Retinal pigment epithelial cell (primary cell): ENCODE results near the gene PGD.
A peak's percentile ranks its signal among the peaks of the same experiment; 100 is the strongest.
"Not testable (repeated sequence)": the region's sequence is repeated elsewhere in the genome, so short reads cannot be mapped to it uniquely, and the experiment has no call there.

ENCODE experiments used
- DNase-seq: peaks from one replicate; pipeline ENCODE4 v3.0.0-alpha.2; 2010; ENCODE audit warnings: low read depth
- H3K4me3 ChIP-seq: 2 replicates; pipeline ENCODE4 v1.5.1; 2011; ENCODE audit warnings: mild to moderate bottlenecking, low read length, control low read depth, moderate library complexity
- TF ChIP-seq, protein P1 (sequence below): conservative IDR thresholded peaks from 2 replicates; pipeline ENCODE4 v1.5.1; 2011; ENCODE audit warnings: low read depth, low read length, control low read depth, inconsistent platforms

Gene PGD

DNA sequence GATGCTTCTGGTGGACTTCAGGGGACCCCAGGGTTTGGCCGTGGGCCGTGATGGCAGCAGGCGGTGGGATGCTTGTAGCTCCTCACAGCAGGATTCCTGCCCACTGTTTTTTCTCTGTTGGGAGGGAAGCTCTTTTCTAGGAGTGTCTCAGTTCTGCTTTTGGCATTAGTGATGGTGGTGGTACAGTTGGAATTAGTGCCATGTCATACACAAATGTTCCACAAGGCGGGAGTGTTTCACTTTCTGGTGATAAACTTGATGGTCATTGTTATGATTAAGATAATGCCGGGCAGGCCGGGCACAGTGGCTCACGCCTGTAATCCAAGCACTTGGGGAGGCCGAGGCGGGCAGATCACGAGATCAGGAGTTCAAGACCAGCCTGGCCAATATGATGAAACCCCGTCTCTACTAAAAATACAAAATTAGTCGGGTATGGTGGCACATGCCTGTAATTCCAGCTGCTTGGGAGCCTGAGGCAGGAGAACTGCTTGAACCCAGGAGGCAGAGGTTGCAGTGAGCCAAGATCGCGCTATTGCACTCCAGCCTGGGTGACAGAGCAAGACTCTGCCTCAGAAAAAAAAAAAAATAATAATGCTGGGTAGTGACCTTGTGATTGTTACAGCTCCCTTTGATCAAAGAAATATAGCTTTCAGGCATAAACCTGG, 21.4 kb upstream of the PGD start:
- TF ChIP-seq, protein P1, sequence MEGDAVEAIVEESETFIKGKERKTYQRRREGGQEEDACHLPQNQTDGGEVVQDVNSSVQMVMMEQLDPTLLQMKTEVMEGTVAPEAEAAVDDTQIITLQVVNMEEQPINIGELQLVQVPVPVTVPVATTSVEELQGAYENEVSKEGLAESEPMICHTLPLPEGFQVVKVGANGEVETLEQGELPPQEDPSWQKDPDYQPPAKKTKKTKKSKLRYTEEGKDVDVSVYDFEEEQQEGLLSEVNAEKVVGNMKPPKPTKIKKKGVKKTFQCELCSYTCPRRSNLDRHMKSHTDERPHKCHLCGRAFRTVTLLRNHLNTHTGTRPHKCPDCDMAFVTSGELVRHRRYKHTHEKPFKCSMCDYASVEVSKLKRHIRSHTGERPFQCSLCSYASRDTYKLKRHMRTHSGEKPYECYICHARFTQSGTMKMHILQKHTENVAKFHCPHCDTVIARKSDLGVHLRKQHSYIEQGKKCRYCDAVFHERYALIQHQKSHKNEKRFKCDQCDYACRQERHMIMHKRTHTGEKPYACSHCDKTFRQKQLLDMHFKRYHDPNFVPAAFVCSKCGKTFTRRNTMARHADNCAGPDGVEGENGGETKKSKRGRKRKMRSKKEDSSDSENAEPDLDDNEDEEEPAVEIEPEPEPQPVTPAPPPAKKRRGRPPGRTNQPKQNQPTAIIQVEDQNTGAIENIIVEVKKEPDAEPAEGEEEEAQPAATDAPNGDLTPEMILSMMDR, result peak; percentile 80
- not testable (repeated sequence) for H3K4me3 ChIP-seq, DNase-seq

DNA sequence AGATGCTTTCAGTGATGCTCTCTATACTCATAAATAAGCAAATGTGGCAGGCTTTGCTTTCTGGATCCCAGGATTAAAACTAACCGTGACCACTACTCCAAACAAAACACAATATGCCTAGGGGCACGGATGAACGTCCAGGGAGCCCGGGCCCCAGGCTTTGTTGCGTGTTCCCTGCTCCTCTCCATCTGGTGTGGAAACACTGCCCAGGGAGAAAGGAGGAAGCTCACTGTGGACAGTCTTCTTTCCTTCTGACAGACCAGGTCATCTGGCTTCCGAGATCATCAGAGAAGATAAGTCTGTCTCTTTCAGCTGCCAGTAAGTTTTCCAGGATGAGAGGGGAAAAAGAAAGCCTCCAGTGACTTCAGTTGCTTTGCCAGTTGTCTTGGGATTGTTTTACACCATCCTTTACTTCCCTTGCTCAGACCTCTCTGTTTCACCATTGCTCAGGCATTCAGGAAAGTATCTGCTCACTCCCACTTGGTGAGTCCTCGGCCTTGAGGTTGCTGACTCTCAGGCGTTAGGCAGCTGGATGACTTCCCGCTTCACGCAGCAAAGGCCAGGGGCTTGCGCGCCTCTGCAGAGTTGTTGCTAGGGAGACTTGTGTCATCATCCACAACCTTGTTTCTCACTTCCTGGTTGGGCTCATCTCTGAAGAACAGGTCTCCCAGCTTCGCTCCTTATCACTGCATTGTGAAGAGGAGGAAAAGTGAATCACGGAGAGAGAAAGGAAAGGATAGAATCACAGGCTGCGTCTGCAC, 20.6 kb upstream of the PGD start:
- no peak overlapping the region for H3K4me3 ChIP-seq
- TF ChIP-seq, protein P1, result no peak
- DNase-seq, result no peak

DNA sequence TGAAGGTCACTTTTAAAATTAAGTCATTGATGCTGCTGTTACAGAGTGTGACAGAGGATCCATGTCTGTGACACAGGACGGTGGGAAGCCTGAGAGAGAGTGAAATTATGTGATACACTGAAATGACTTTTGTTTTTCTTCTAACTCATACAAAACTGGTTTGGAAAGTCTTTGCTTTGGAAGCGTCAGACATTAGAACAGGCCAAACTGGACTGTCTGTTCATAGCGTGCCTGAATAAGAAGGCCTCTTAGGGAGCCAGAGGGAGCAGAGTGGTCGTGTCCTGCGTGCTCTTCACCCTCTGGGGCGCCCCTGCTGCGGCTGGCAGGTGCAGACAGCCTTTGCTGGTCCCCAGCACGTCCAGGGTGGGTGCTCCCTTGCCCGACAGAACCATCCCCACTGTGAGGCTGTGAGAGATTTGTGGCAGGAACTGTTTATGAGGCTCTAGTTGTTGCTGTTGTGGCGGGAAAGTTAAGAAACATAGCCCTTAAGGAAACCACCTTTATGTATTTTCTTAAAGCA, 19.7 kb upstream of the PGD start:
- TF ChIP-seq, protein P1, result no peak
- no peak overlapping the region for H3K4me3 ChIP-seq

DNA sequence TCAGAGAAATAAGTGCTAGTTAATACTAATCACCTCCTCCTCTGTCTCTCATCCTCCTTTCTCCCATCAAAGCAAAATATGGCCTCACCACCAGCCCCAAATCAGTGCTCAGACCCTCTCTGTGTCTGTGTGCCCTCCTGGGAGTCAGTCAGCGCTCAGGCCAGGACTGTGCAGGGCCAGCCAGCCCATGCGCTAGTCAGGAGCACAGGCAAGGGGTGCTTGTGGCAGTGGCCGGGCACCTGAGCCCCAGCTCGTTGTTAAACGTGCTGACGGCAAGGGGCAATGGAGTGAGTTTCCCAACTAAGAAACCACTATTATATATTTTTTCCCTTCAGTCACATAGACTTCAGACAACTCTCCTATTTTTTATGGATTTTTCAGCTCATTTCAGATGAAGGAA, 19.2 kb upstream of the PGD start:
- TF ChIP-seq, protein P1, result no peak
- DNase-seq, result no peak
- H3K4me3 ChIP-seq, result no peak overlapping the region

More for the DNA sequence above, 19.7 kb upstream of the PGD start:
- no peak for DNase-seq

DNA sequence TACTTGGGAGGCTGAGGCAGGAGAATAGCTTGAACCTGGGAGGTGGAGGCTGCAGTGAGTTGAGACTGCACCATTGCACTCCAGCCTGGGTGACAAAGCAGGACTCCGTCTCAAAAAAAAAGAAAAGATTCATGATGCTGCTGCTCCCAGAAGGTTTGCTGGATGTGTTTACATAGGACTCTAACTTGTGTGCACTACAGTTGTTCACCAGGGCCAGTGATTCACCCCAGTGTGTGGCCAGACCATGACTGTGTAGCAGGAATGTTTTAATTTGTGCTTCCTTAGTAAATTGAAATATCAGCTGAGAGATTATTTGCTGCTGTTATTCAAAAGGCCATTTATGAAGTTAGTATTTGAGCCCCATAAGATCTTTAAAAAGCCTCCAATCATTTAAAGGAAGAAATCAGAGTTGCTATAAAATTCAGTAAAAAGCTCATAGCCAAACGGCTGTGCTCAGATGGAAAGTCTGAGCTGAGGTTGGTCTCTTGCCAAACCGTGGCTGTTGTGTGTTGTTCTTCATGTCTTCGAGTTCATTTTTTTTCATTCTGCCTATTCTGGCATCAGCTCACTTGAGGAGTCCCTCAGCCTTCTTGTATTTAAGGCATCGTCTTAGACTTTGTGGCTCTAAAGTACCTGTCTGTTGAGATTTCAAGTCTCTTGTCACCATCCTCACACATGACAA, 18.1 kb upstream of the PGD start:
- DNase-seq, result no peak
- TF ChIP-seq, protein P1, result no peak
- H3K4me3 ChIP-seq, result no peak overlapping the region

DNA sequence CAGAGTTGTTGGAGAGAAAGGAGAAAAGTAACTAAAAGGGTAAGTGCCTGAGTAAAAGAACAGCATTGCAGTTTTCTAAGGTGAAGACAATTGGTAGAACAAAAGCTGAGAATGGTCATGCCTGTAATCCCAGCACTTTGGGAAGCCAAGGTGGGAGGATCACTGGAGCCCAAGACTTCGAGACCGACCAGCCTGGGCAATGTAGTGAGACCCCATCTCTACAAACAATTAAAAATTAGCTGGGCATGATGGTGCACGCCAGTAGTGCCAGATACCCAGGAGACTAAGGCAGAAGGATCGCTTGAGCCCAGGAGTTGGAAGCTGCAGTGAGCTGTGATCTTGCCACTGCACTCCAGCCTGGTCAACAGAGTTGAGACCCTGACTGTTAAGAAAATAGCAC, 15.2 kb upstream of the PGD start:
- TF ChIP-seq, protein P1, result no peak
- no peak overlapping the region for H3K4me3 ChIP-seq
- DNase-seq, result no peak
